Spleen (tissue), 11 donors: ENCODE results near the gene PI4K2A. TPM values are rescaled to one million over a fixed set of nuclear protein-coding genes. Genes with fewer than 3 reads are reported as not detected.
"Not testable (repeated sequence)": the region's sequence is repeated elsewhere in the genome, so short reads cannot be mapped to it uniquely, and the experiment has no call there.

Source experiments
- DNase-seq: peaks from one replicate; pipeline ENCODE4 v3.0.0-alpha.2; 2020
- H3K27ac ChIP-seq, 8 donors: fragments of 200-600 bp; sonication (generic) in 7 of 8; 1 replicate in 4 of 8; 2 replicates in 4 of 8; pipeline versions ENCODE4 v1.5.0 to v1.8.0; 2016 to 2021; ENCODE audit warnings: inconsistent platforms in 4 of 8, mild to moderate bottlenecking in 4 of 8, moderate library complexity in 1 of 8
- H3K27me3 ChIP-seq, 7 donors: fragments of 200-600 bp; sonication (generic) in 6 of 7; replicated peaks in 1 of 7; 1 replicate in 4 of 7; 2 replicates in 3 of 7; pipeline versions ENCODE4 v1.5.0 to v1.8.0; 2016 to 2021; ENCODE audit warnings: inconsistent platforms in 3 of 7, mild to moderate bottlenecking in 1 of 7
- H3K36me3 ChIP-seq, 6 donors: fragments of 200-600 bp; sonication (generic) in 5 of 6; 1 replicate in 4 of 6; 2 replicates in 2 of 6; pipeline versions ENCODE4 v1.5.0 to v1.8.0; 2016 to 2021; ENCODE audit warnings: inconsistent platforms in 2 of 6
- H3K4me1 ChIP-seq, 6 donors: fragments of 200-600 bp; sonication (generic) in 5 of 6; 1 replicate in 3 of 6; 2 replicates in 3 of 6; pipeline versions ENCODE4 v1.5.0 to v1.8.0; 2016 to 2021; ENCODE audit warnings: inconsistent platforms in 3 of 6
- H3K4me3 ChIP-seq, 8 donors: fragments of 200-600 bp; sonication (generic) in 7 of 8; 1 replicate in 4 of 8; 2 replicates in 4 of 8; pipeline versions ENCODE4 v1.5.0 to v1.8.0; 2016 to 2021; ENCODE audit warnings: inconsistent platforms in 4 of 8, mild to moderate bottlenecking in 4 of 8, moderate library complexity in 2 of 8
- H3K9me3 ChIP-seq, 8 donors: fragments of 200-600 bp; sonication (generic) in 7 of 8; 1 replicate in 4 of 8; 2 replicates in 4 of 8; pipeline versions ENCODE4 v1.5.0 to v1.8.0; 2016 to 2021; ENCODE audit warnings: inconsistent platforms in 4 of 8
- POLR2A ChIP-seq, 3 donors: fragments of 450-650 bp; IDR thresholded peaks; one replicate each; pipeline ENCODE4 v1.5.1; 2017; ENCODE audit warnings: antibody characterized with exemption in 3 of 3, mild to moderate bottlenecking in 1 of 3
- POLR2AphosphoS5 ChIP-seq, 3 donors: sonication (generic); formaldehyde crosslinking; IDR thresholded peaks; one replicate each; pipeline ENCODE4 v1.5.1; 2017; ENCODE audit warnings: antibody characterized with exemption in 3 of 3
- WGBS, 5 donors: extraction: QIAGEN DNeasy Blood & Tissue Kit in 3 of 5; methylation state at CpG; one replicate each; pipeline versions ENCODE4 v1.1.5 to v1.1.7; 2013 to 2018; 5-methylcytosine and 5-hydroxymethylcytosine counted together
- intact Hi-C: fragments of 100-400 bp; cut with DNase I; formaldehyde crosslinking; loops from one replicate; pipeline ENCODE4 v1.15.0; 2023; ENCODE audit warnings: low total_unique reads
- polyA plus RNA-seq, 3 donors: library from polyadenylated mRNA; stranded (reverse); fragments of 200-250 nt; gene quantifications; one replicate each; pipeline ENCODE4 v1.2.1, GENCODE V29; 2013
- total RNA-seq, 7 donors: library from RNA; depleted of rRNA in 3 of 7; stranded (reverse); fragments of >200 nt in 3 of 7; fragmentation: NEBNext Ultra II Directional in 4 of 7; extraction: Animal tissue kit (Norgen Biotek cat#: 25700) in 4 of 7; gene quantifications; one replicate each; pipeline versions ENCODE4 v1.1.0 to v1.2.1, GENCODE V29; 2016 to 2021
- TF ChIP-seq, protein P1 (sequence below), 11 experiments: fragments of 200-600 bp in 7 of 11; fragments of 450-650 bp in 4 of 11; sonication (generic) in 4 of 11; IDR thresholded peaks in 8 of 11; conservative IDR thresholded peaks in 3 of 11; 1 replicate in 7 of 11; 2 replicates in 4 of 11; pipeline versions ENCODE4 v1.4.0 to v1.8.0; 2016 to 2021; ENCODE audit warnings: antibody characterized with exemption in 11 of 11, inconsistent platforms in 4 of 11, mild to moderate bottlenecking in 1 of 11
- donor health status: healthy with polysubstance abuse.
- donor health status: DM: no; HTN: no; CAD: no; lungs with moderate emphysema.
- donor health status: DM: no; HTN: no; CAD: no.
- donor health status: Bipolar disorder and iron deficiency.
- donor health status: healthy.
- donor health status: DM: no; HTN: no; CAD: no.
- donor health status: DM: yes; HTN: yes; CAD: no.

PI4K2A gene
- total and polyA plus RNA-seq, 10 donors, result 7.1 to 28.7 (median 22.5) TPM

GRCh38 chr10:97683556-97684367 lies 43.3 kb downstream of the PI4K2A start:
- Histone ChIP-seq H3K27me3 (no peaks in the 10 kb centered on the region), H3K9me3 (no peaks in the 10 kb centered on the region), H3K36me3 (peaks cover 0 to 12% (median 1%) of the 10 kb centered on the region in 6 donors), H3K4me1 (peaks cover 16 to 62% (median 53%) of the 10 kb centered on the region in 6 donors), H3K4me3 (peak overlapping the region in 3 of 8 donors; percentile 16 to 92 (median 73)), H3K27ac (peak overlapping the region in 7 of 8 donors; percentile 20 to 93 (median 89))
- 50 to 65% (median 51%) methylated on average over 9 of the region's 9 CpGs for WGBS, 5 donors
- intact Hi-C loops, result no loop called here
- TF ChIP-seq, protein P1, sequence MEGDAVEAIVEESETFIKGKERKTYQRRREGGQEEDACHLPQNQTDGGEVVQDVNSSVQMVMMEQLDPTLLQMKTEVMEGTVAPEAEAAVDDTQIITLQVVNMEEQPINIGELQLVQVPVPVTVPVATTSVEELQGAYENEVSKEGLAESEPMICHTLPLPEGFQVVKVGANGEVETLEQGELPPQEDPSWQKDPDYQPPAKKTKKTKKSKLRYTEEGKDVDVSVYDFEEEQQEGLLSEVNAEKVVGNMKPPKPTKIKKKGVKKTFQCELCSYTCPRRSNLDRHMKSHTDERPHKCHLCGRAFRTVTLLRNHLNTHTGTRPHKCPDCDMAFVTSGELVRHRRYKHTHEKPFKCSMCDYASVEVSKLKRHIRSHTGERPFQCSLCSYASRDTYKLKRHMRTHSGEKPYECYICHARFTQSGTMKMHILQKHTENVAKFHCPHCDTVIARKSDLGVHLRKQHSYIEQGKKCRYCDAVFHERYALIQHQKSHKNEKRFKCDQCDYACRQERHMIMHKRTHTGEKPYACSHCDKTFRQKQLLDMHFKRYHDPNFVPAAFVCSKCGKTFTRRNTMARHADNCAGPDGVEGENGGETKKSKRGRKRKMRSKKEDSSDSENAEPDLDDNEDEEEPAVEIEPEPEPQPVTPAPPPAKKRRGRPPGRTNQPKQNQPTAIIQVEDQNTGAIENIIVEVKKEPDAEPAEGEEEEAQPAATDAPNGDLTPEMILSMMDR (IDR thresholded peaks at IDR 0.05 in 8 of 11, conservative IDR thresholded peaks at IDR 0.05 in 3 of 11), result no peak
- TF ChIP-seq POLR2AphosphoS5 (IDR thresholded peaks at IDR 0.05), result no peak
- TF ChIP-seq POLR2A (IDR thresholded peaks at IDR 0.05), result no peak
- DNase-seq, result no peak

DNA sequence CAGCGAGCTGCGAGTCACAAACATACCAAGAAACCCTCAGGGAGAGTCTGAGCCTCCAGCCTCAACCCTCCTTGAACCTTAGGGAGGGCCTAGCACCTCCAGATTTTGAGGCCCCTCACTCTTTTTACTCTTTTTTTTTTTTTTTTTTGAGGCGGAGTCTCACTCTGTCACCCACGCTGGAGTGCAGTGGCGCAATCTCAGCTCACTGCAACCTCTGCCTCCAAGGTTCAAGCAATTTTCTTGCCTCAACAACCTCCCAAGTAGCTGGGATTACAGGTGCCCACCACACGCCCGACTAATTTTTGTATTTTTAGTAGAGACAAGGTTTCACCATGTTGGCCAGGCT lies 43.9 kb downstream of the PI4K2A start:
- intact Hi-C loops, DNase-seq, H3K36me3 ChIP-seq, H3K27me3 ChIP-seq, H3K9me3 ChIP-seq: not testable (repeated sequence)
- H3K4me1 ChIP-seq, result peaks cover 16 to 68% (median 57%) of the 10 kb centered on the region in 6 donors
- 69 to 80% (median 75%) methylated on average over 6 to 7 of the region's 7 CpGs for WGBS, 5 donors
- H3K27ac ChIP-seq, result peak overlapping the region in 7 of 8 donors; percentile 20 to 93 (median 89)
- H3K4me3 ChIP-seq, result peak overlapping the region in 3 of 8 donors; percentile 16 to 92 (median 73)

- no peaks in the 10 kb centered on the region for H3K9me3 ChIP-seq
- H3K36me3 ChIP-seq, result peaks cover 0 to 2% (median 0%) of the 10 kb centered on the region in 6 donors
- WGBS, 5 donors, result 60 to 79% (median 69%) methylated on average over 5 of the region's 5 CpGs
- peaks cover 16 to 71% (median 58%) of the 10 kb centered on the region in 6 donors for H3K4me1 ChIP-seq
- H3K27ac ChIP-seq, result peak overlapping the region; percentile 17 to 93 (median 89)
- no peak for TF ChIP-seq POLR2AphosphoS5 (IDR thresholded peaks at IDR 0.05)
- TF ChIP-seq, protein P1 (IDR thresholded peaks at IDR 0.05 in 8 of 11, conservative IDR thresholded peaks at IDR 0.05 in 3 of 11), result no peak
- TF ChIP-seq POLR2A (IDR thresholded peaks at IDR 0.05), result no peak
- intact Hi-C loops, result no loop called here
- no peaks in the 10 kb centered on the region for H3K27me3 ChIP-seq
- no peak for DNase-seq
- H3K4me3 ChIP-seq, result peak overlapping the region in 5 of 8 donors; percentile 63 to 92 (median 71)
These were observed 44.5 kb downstream of the PI4K2A start for GRCh38 chr10:97684866-97685394.

GRCh38 chr10:97685395-97685958 lies 45.0 kb downstream of the PI4K2A start:
- Histone ChIP-seq H3K27me3 (no peaks in the 10 kb centered on the region), H3K9me3 (no peaks in the 10 kb centered on the region), H3K36me3 (no peaks in the 10 kb centered on the region), H3K27ac (peak overlapping the region; percentile 17 to 93 (median 89)), H3K4me1 (peaks cover 16 to 71% (median 58%) of the 10 kb centered on the region in 6 donors), H3K4me3 (peak overlapping the region in 6 of 8 donors; percentile 63 to 92 (median 72))
- TF ChIP-seq, protein P1 (IDR thresholded peaks at IDR 0.05 in 8 of 11, conservative IDR thresholded peaks at IDR 0.05 in 3 of 11), result peak in 3 of 11 experiments; percentile 23 to 28 (median 26)
- no peak for TF ChIP-seq POLR2AphosphoS5 (IDR thresholded peaks at IDR 0.05)
- TF ChIP-seq POLR2A (IDR thresholded peaks at IDR 0.05), result no peak
- no peak for DNase-seq
- intact Hi-C loops, result no loop called here
- 60 to 72% (median 66%) methylated on average over 2 of the region's 2 CpGs; no CpG with 5 or more reads in 1 of the 5 donors for WGBS, 5 donors
